C4-2B (cell line): ENCODE results near the gene RPL13.

Source experiments
- ZFX ChIP-seq: fragments of 450-650 bp; IDR thresholded peaks from 2 replicates; pipeline ENCODE4 v1.6.1; 2017
- TF ChIP-seq, protein P1 (sequence below): fragments of 450-650 bp; conservative IDR thresholded peaks from 2 replicates; pipeline ENCODE4 v1.5.1; 2017; ENCODE audit warnings: mild to moderate bottlenecking

- TF ChIP-seq, protein P1, sequence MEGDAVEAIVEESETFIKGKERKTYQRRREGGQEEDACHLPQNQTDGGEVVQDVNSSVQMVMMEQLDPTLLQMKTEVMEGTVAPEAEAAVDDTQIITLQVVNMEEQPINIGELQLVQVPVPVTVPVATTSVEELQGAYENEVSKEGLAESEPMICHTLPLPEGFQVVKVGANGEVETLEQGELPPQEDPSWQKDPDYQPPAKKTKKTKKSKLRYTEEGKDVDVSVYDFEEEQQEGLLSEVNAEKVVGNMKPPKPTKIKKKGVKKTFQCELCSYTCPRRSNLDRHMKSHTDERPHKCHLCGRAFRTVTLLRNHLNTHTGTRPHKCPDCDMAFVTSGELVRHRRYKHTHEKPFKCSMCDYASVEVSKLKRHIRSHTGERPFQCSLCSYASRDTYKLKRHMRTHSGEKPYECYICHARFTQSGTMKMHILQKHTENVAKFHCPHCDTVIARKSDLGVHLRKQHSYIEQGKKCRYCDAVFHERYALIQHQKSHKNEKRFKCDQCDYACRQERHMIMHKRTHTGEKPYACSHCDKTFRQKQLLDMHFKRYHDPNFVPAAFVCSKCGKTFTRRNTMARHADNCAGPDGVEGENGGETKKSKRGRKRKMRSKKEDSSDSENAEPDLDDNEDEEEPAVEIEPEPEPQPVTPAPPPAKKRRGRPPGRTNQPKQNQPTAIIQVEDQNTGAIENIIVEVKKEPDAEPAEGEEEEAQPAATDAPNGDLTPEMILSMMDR: no peak
- no peak for TF ChIP-seq ZFX
These were observed 48.0 kb upstream of the RPL13 start for GRCh38 chr16:89512453-89512852.
